ENCODE data around the gene HDAC9.

Gene HDAC9

DNA sequence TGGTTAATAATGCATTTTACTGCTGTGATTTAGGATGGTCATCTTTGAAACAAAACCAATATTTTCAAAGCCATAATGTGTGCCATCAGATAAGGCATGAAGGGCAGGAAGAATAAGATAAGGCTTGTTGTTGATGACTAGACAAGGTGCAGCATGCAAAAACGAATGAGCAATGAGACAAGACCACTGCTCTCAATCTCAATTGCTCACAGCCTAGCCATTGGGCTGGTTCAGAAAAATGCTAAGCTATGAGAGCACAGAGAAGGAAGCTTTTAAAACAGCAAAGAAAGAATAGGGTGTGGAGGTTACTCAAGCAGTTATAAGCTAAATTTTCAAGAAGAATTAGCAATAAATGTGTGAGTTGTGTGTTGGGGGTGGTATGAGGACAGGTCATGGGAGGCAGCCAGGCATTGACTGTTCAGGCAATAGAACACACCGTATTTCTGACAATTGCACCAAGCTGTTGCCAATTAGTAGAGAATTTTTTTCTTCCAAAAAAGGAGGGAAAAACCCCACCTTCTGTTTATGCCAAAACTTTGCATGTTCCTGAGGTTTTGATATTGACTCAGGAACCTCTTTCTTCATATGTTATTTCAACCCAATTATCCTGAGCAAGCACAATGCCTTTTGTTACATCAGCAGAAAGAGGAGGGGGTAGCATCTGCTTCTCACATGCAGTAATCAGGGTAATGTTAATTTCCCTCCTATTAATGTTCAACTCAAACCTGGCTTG is 276.5 kb downstream of the HDAC9 start:
- DNase-seq (ENCODE audit: low spot score), result no peak

DNA sequence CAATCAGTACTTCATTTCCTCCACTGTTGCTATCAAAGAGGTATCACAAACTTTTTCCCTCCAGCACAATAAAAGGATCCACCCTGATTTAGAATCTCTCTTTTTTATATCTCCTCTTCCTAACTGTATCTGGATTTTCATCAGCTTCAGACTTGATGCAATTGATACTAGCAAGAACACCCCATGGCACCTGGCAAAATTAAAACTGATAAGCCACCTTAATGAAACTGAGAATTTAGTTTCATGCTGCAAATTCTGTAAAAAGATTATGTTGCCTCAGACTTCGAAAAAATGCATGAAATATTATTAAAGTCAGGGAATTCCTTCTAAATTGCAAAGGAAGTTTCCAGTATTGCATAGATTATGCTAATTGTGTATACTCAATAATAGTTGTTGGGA is 277.0 kb downstream of the HDAC9 start:
- FAIRE-seq (no peak), DNase-seq (ENCODE audit: low spot score) (no peak)

More for the DNA sequence above, 276.5 kb downstream of the HDAC9 start:
- FAIRE-seq, result no peak

DNA sequence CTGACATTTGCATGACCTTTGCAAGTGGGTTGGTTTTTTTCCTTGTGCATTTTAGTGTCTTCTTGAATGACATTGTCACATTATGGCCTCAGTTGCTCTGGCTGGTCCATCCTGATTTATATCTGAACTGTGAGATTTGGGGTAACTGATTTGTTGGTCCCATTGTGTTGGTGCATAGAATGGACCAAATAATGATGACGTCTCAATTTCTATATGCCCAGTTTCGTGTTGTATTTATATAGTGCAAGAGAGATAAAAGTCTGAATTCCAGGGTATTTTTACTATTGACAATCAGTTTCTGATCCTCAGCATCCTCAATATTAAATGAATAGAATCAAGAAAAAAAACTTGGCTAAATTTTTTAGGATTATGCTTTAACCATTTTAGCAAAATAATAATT is 281.8 kb downstream of the HDAC9 start:
- DNase-seq (ENCODE audit: low spot score) (no peak), FAIRE-seq (no peak)

DNA sequence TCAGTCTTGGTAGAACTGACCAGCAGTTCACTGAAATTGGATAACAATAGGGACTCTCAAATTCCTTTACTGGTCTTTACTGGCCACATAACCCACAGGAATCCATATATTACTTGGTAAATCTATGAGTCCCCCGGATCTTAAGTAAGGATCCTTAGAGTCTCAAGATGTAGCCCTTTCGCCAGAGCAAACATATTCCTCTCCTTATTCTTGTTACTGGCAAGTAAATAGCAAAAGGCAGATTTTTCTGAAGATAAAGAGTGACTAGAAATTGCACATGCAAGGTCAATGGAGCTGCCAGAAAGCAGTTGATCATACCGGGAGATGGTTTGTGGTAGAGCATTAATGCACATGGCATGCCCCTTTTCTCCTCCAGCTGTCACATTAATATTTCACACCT is 283.0 kb downstream of the HDAC9 start:
- DNase-seq (ENCODE audit: low spot score) (no peak), FAIRE-seq (no peak)

DNA sequence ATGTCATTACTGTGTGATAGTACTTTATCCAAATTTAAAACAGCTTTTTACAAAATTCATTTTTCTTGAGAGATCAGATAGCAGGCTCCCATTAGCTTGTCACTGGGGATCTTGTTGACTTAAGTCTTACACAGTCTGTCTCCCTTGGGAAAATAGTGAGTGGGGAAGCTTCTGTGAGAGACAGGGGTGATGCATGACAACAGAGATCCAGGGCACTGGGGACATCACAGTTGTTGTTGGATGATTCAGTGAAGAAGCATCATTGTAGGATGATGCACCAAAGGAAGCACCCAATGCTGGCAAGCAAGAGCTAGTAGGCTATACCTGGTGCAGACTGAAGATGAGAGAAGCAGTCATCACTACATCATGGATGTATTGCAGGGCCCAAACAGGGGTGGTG is 284.7 kb downstream of the HDAC9 start:
- no peak for FAIRE-seq

DNA sequence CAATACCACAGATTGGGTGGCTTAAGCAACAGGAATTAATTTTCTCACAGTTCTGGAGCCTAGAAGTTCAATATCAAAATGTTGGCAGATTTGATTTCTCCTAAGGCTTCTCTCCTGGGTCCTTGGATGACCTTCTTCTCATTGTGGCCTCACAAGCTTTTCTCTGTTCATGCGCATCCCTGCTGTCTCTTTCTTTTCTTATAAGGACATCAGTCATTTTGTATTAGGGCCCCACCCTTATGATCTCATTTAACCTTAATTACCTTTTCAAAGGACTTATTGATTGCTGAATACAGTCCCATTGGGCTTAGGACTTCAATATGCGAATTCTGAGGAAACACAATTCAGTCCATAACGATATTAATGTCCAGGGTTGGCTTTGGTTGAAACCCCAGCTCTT is 285.4 kb downstream of the HDAC9 start:
- FAIRE-seq, result no peak
- DNase-seq (ENCODE audit: low spot score), result no peak

More for the DNA sequence above, 284.7 kb downstream of the HDAC9 start:
- DNase-seq (ENCODE audit: low spot score), result no peak

DNA sequence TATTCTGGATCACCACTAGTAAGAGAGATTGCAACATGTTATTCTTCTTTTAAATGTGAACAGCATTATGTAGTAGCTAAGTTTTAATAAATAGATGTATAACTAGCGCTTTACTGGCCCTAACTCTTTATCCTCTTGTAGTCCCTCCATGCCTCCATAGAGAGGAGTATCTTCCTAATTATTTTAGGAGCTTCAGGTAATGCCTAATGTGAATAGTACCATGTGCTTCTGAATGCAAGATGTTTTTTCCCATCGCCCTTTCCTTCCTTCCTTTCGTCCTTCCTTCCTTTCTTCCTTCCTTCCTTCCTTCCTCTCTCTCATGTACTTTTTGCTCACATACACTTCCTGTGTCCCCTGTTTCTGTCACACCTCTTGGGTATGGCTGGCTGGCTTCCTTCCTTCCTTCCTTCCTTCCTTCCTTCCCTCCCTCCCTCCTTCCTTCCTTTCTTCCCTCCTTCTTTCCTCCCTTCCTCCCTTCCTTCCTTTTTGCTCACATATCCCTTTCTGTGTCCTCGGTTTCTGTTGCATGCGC is 290.7 kb downstream of the HDAC9 start:
- DNase-seq (ENCODE audit: low spot score) (no peak), FAIRE-seq (no peak)

DNA sequence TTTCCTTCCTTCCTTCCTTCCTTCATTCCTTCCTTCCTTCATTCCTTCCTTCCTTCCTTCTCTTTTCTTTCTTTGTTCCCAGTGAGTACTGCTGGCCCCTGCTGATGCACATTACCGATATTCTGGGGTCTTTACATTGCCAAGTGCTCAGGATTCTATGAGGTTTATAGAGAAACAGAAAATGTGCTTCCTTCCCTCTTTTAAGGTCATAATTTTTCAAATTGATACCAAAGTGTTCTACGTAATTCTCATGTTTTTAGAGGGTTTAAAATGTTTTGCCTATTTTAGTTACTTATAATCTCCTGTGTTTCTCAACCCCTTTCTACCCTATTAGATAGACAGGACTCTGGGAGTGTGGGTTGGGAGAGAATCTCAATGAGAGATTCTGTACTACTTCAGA is 291.2 kb downstream of the HDAC9 start:
- DNase-seq (ENCODE audit: low spot score) (no peak), FAIRE-seq (no peak)

DNA sequence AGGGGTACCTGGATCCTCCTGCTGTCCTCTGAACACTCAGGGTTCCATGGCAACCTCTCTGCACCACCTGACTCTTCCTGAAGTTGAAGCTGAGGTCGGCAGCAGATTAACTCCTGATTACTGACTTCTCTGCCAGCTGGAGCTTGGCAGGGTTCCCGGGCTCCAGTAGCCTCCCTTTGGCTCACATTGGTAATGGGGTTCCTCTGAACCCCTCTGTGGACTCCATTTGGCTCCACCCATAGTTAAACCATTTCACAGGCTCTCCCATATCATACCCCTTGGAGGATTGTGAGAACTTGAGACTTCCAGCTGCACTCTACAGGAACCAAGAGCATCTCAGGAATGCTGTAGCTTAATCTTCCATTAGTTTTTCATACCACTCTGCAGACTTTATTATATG is 292.5 kb downstream of the HDAC9 start:
- no peak for FAIRE-seq

DNA sequence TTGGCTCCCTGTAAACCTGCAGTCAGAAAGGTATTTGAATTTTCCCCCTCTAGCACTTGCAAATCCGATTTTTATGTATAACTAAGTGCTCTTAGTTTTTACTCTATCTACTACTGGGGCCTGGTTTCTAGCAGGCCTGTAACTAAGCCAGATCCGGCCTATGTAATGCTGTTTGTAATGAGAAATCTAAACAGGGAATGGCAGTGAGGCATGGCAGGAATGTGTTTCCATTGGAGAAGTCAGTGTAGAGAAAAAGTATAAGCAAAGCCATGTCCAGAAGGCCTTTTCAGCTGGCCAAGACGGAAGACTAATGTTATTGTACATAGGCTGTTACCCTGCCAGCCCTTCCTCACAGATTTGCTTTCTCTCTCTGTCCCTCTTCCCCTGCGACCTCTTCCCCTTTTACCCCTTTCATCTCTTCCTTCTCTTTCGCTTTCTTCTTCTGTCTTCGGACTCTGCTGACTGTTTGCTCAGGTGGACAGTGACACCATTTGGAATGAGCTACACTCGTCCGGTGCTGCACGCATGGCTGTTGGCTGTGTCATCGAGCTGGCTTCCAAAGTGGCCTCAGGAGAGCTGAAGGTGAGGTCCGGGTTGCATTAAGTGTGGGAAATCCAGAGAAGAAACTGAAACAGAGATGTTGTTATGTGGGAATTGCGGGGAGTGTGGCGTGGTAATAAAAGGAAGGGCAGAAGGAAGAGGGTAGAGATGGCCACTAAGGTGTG is 297.5 kb downstream of the HDAC9 start:
- no peak for FAIRE-seq
- no peak for DNase-seq (ENCODE audit: low spot score)

More for the DNA sequence above, 292.5 kb downstream of the HDAC9 start:
- DNase-seq (ENCODE audit: low spot score), result no peak

DNA sequence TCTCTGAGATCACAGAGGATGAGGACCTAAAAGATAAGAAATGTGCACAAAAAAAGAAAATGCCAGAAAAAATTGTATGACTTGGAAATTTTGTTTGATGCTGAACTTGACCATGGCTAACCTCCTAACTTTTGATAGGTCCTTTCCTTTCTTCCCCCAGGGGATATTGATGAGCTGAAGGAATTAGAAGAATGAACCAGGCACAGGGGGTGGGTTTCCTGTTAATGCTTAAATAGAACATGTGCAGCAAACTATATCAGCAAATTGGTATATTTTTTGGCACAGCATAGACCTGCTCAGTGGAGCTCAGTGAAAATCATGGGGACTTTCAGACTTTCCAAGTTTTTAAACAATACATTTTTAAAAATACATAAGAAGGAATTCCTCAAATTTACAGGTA is 300.7 kb downstream of the HDAC9 start:
- FAIRE-seq (no peak), DNase-seq (ENCODE audit: low spot score) (no peak)

DNA sequence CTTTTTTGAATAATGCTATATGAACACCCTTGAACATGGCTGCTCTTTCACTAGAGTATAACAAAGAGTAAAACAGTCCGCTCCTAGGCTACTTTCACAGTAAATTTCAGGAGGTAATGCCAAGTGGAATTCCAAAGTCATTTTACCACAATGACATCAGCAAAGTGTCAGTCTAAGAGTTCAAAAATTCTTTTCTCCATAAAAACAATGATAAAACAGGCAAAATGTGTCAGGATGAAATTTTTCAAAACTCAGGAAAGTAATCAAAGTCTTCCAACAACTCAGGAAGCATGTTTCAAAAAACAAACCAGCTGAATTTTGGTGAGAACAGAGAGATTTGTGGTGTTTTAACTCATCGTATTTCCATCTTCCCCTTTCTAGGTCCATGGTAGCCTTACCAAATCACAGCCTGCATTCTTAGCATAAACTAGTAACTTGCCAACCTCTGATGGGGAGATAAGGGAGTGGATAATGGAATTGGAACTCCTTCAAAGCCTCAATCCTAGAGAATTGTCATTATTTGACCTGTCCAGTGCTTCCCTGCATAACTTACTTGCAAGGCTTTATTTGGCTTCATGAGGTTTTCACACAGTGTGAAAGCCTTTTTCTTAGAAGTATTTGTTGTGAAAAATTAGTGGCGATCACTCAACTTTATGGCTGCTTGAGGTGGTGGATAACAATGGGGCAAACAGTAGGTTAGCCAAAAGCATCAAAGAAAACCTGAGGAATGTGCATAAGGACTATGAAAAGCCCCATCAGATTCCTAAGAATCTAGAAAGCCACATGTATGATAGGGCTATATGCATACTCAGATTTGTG is 302.7 kb downstream of the HDAC9 start:
- FAIRE-seq, result no peak

DNA sequence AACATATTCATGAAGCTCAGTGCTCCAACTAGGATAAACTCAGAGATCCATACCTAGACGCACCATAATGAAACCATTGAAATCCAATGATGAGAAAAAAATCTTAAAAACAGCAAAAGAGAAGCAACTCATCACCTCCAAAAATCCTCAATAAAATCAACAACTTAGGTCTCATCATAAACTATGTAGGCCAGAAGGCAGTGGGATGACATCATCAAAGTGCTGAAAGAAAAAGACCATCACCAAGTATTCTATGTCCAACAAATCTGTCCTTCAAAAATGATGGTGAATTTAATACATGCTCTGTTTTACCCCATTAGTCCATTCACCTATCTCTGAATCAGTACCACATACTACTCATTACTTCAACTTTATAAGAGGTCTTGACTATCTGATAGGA is 304.4 kb downstream of the HDAC9 start:
- DNase-seq (ENCODE audit: low spot score) (no peak), FAIRE-seq (no peak)

More for the DNA sequence above, 302.7 kb downstream of the HDAC9 start:
- no peak for DNase-seq (ENCODE audit: low spot score)

DNA sequence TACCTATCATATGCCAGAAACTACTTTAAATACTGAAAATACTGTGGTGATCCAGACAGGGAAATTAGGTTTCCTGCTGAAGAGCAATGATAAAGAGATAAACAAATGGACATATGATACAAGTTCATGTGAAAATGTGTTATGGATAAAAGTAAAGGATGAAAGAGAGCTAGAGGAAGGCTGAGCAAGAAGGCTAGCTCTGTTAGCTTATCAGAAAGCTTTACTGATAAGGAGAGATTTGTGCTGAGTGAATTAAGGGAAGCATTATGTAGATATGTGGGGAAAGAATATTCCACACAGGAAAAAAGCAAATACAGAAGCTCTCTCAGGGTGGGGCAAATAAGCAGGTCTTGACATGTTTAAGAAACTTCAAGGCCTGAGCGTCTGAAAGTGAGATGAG is 308.4 kb downstream of the HDAC9 start:
- FAIRE-seq (no peak), DNase-seq (ENCODE audit: low spot score) (no peak)

DNA sequence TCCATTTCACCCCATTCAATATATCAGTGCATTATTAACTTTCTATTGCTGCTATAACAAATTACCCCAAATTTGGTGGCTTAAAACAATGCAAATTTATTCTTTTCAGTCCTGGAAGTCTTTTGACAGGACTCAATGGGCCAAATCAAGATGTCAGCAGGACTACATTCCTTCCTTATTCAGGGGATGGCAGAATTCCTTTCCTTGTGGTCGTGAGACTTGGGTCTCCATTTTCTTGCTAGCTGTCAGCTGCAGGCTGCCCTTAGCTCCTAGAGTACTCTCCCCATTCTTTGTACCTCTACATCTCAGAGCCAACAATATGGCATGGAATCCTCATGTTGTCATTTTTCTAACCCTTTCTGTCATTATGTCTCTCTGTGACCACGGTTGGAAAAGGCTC is 310.6 kb downstream of the HDAC9 start:
- FAIRE-seq, result no peak
- DNase-seq (ENCODE audit: low spot score), result no peak

DNA sequence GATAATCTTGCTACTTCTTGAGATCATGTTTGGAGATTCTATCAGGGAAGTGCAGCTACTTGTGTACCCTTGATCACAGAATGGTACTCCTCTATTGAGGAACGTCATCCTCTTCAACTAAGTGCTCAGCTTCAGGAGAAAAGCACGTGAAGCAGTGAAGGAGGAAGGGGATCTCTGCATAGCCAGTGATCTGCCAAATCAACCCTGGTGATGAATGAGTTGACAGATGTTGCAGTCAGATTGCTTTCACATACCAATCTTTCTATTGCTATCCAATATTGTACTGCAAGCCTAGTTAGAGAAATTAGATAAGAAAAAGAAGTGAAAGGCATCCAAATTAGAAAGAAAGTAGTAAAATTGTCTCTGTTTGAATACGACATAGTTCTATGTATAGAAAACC is 312.5 kb downstream of the HDAC9 start:
- FAIRE-seq (no peak), DNase-seq (ENCODE audit: low spot score) (no peak)

DNA sequence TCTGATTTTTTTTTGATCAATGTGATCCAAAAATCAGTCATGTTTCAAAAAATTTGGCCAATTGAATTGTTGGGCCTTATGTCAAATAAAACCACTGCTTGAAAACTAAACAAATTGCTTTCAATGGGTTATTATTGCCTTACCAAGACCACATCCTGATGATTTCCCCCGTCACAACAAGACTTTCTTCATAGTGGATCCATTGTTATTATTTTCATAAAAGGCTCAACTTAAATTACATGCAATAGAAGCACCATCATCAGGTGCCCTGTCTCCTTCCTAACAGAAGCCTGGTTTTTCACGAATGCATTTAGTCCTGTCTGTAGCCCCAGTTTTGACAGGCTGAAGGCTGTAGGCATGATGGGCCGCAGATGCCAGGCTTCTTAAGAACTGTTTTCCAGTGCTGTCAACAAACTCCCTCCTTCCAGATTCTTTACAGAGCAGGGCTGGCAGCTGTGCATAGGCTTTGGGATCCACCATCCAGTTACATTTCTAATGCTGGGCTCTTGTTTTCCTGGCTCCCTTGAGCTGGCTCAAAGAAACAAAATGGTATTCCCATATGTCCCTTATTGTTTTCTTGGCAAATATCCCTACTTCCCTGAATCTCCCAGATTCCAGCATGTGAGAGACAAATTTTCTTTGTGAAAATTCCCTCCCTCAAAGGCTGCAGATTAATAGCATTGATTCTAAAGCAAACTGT is 319.9 kb downstream of the HDAC9 start:
- DNase-seq (ENCODE audit: low spot score) (no peak), FAIRE-seq (no peak)

DNA sequence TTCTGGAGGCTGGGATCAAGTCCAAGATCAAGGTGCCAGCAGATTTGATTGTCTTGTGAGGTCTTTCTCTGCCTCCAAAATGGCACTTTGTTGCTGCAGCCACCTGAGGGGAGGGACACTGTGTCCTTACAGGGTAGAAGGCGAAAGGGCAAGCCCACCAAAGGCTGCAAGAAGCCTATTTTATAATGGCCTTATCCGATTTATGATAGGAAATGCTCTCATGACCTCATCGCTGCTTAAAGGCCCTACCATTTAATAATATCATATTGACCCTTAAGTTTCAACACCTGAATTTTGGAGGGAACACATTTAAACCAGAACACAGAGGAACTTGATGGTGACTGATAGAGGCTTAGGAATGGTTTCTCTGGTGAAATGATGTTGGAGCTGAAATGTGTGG is 325.4 kb downstream of the HDAC9 start:
- FAIRE-seq (no peak), DNase-seq (ENCODE audit: low spot score) (no peak)

DNA sequence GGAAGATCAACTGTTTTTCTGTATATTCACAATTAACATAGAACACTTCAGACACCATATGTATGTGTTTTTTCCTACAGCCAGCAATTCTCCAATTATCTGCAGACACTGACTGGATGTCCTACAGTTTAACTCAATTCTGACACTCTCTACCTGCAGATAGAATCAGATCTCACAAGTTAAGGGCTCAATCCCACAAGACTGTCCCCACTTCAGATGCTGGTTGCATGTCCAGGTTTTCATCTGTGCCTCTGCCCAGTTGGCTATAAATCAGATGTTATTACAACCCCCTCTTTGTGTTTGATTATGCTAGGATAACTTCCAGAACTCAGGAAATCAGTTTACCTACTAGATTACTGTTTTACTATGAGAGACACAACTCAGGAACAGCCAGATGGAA is 326.0 kb downstream of the HDAC9 start:
- DNase-seq (ENCODE audit: low spot score), result no peak
- FAIRE-seq, result no peak

DNA sequence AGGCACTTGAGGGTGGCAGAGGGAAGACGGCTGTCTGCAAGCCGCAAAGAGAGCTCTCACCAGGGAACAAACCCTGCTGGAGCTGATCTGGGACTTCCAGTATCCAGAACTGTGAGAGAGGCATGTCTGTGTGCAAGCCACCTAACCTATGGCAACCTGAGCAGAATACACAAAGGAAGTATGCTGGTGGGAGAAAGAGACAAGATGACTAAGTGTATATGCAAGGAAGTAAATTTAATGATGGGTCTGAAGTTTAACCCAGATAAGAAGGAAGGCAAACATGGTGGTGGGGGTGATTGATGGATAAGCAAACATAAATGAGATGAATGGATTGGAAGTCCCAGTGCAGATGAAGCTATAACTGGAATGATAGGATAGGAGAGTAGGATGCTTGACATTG is 328.6 kb downstream of the HDAC9 start:
- DNase-seq (ENCODE audit: low spot score) (no peak), FAIRE-seq (no peak)

DNA sequence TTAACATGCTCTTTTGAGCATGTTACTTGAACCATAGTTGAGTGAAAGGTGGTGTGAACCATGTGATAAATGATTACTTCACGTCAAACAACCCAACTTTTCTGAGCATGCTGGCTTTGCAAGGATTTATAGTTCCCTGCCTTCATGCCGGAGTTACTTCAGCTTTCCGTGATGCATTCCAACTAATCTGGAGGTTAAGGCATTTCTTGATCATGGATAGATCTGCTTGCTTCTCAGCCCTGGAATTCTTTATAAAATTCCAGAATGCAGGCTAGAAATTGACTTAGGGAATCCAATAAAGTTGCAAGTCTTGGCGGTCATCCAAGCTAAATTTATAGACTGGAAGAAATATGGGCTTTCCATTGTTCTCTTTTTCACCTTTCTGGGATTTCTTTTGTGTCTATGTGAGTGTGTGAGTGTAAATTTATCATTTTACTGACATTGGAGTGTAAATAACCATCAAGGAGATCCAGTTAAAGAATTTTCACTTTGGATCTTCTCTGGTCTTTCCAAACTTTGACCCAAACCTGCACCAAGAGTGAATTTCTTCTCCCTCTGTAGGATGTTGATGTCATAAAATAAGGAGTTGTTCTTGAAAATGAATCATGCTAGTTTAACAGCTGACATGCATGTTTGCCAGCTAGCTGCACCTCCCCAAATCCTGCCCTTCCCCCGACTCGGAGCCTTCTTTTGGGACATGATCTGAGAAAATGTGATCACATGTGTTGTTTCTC is 332.9 kb downstream of the HDAC9 start:
- DNase-seq (ENCODE audit: low spot score) (no peak), FAIRE-seq (no peak)
